Sigmoid colon (tissue), 3 donors: Measurements from ENCODE around the gene OSBP2.

ENCODE experiments used
- CTCF ChIP-seq, 4 experiments: fragments of 450-650 bp in 3 of 4; fragments of 200-600 bp in 1 of 4; IDR thresholded peaks; one replicate each; pipeline ENCODE4 v1.5.1; 2016 to 2019; ENCODE audit warnings: antibody characterized with exemption in 4 of 4, mild to moderate bottlenecking in 3 of 4, moderate library complexity in 2 of 4
- POLR2A ChIP-seq, 2 donors: fragments of 450-650 bp; IDR thresholded peaks; one replicate each; pipeline ENCODE4 v1.6.1; 2016; ENCODE audit warnings: antibody characterized with exemption in 2 of 2, mild to moderate bottlenecking in 2 of 2, moderate library complexity in 2 of 2

- TF ChIP-seq CTCF (IDR thresholded peaks at IDR 0.05), result no peak
- no peak for TF ChIP-seq POLR2A (IDR thresholded peaks at IDR 0.05)
Observed at GRCh38 chr22:30832407-30832987, 137.8 kb downstream of the OSBP2 start.
